ENCODE data around the gene MRPL38.

Gene MRPL38

DNA sequence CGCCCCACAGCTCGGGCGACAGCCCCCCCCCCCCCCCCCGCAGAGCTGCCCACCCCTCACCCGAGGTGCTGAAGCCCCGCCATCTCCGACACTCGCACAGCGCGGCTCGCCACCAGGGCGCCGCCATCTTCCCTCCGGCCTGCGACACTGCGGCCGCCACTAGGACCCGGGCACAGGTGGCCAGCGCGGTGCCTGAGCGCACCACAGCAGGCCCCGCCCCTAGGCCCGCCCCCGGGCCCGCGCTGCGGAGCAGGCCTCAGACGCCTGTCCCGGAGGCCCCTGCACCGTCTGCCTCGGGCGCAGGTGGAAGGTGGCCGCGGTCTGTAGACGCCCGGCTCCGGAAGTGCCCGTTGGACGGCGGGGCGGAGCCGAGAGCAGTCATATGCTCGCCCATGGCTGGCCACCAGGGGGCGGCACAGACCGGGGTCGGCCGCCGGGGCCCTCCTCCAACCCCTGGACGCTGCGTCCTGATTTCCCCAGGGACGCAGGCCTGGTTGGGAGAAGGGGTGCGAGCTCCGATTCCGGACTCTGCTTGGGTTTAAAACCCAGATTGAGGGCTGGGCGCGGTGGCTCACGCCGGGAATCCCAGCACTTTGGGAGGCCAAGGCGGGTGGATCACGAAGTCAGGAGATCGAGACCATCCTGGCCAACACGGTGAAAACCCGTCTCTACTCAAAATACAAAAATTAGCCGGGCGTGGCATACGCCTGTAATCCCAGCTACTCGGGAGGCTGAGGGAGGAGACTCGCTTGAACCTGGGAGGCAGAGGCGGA, at the start of gene MRPL38:
MRPL38 (minus strand) TSS at position 136 of the 773 bp plus-strand sequence; CDS start at position 127, 9 bp downstream.
- peak; percentile 93 for DNase-seq

DNA sequence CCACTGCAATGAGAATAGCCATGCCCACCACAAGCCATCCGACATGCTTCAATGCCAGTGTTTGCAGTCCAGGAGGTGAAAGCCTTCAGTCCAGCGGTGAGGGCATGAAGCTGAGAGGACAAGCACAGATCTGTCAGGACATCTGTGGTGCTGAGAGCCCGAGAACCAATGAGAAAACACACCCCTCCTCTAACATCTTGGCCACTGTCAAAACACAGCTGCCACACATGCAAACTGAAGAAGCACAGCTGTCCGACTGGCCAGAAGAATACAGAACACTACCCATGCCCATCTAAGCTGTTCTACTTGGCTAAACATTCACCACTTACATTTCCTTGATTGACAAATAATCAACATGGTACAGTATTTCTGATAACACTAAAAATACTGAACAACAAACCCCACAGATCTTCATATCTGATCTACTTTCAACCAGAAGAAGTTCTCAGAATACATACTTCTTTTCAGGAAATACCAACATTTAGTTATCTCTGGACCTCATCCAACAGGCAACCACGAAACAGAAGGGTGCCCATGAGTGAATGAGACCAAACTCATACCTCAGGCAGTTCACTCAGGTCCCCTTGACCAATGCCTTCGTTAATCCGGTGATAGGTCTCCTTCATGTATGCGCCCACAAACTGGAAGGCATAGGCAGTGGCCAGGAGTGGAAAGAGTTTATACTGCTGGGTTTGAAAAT, 46.3 kb upstream of the MRPL38 start:
- no peak for DNase-seq

- no peak for DNase-seq
Observed at GRCh38 chr17:75950421-75950820, 45.7 kb upstream of the MRPL38 start.

DNA sequence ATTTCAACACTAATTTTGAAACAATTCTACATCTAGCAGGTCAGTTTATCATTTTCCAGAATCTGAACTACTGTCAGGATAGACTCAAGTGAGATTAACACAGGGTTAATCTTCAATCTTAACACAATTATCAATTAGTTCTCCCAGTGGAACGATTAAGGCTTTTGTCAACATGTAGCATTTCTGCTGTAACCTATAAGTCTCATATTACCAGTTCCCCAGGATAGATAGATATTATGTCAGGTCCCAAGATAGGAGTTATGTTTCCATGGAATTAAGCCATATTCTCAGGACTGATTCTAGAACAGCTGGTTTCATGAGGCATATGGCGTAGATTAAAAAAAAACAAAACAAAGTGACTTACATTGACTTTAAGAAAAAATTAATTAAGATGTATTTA, 40.5 kb upstream of the MRPL38 start:
- no peak for DNase-seq

- DNase-seq, result no peak
Observed at GRCh38 chr17:75943491-75943890, 38.8 kb upstream of the MRPL38 start.

DNA sequence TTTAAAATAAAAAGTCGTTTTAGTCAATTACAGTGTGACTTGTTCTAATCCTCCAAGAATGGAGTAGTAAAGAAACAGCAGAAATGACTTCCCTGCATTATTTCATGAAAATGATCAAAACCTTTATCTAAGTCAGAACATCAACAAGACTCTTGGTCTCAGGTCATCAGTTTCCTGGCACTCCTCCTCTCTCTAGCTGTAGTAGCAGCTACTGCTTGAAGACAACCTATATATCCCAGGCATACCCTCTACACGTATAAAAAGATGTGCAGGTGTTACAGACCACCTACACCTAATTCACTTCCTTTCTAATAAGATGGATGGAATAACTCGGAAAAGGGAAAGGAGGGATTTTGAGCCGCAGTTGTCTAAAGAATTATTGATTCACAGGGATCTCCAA, 37.8 kb upstream of the MRPL38 start:
- no peak for DNase-seq

DNA sequence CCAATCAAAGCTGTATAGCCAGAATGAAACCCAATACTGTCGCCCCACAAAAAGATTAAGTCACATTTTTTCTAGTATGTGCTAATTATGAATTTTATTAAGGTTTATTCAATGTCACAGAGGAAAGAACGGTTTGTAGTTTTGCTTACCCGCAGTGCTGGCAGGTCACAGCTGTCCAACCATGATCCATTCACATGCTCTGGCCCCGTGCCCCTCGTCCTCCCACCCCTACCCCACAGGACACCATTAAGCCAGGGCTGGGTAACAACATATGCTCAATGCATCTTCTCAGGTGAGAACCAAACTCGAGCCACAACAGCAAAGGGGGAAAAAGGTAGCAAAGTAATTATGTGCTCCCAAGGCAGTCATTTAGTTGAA, 36.7 kb upstream of the MRPL38 start:
- DNase-seq, result no peak

- DNase-seq, result peak; percentile 95
Observed at GRCh38 chr17:75940727-75941441, 36.2 kb upstream of the MRPL38 start, which contains the start of gene FBF1. Gene FBF1, minus strand, starts transcription at chr17:75941042. Its CDS starts 2,893 bp downstream, at chr17:75938149.

GRCh38 chr17:75937652-75938051, 33.0 kb upstream of the MRPL38 start:
- DNase-seq, result no peak

DNA sequence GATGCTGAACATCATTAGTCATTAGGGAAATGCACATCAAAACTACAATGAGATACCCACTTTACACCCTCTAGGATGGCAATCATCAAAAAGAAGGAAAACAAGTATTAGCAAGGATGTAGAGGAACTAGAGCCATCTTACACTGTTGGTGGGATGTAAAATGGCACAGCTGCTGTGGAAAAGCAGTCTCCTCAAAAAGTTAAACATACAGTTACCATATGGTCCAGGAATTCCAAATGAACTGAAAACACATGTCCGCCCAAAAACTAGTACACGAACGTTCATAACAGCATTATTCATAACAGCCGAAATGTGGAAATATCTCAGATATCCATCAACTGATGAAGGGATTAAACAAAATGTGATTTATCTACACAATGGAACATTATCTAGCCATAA, 29.1 kb upstream of the MRPL38 start:
- no peak for DNase-seq

DNA sequence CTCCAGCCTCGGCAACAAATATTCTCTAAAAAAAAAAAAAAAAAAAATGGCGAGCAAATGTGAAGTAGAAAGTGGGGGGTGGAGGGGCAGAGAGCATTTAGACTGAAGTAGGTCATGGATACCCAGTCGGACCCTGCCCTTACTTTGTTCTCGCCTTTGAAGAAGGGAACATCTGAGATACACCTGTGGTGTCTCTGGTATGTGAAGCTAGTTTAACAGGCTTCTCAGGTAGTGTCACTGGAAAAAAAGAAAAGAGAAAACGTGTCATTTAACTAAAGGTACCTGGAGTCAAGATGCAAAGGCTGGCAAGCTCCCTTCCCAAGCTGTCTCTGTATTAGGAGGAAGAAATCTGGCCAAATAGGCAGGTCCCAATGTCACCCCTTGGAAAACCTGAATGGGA, 28.2 kb upstream of the MRPL38 start:
- DNase-seq, result no peak

DNA sequence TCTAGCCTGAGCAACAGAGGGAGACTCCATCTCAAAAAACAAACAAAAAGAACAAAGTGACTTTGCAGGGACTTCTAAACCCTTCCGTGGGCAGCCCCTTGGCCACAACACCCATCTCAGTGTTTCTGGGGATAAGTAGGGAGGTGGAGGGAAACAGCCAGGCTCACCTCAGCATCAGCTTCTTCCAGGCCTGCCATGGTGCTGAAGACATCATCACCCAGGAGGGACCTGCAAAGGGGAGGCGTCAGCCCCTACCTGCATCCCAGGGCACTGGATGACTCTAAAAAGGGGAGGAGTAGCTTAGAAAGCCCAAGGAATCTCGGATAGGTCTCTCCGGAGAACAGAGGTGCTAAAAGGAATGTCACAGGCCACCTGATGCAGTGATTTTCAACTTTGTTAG, 26.4 kb upstream of the MRPL38 start:
- no peak for DNase-seq

DNA sequence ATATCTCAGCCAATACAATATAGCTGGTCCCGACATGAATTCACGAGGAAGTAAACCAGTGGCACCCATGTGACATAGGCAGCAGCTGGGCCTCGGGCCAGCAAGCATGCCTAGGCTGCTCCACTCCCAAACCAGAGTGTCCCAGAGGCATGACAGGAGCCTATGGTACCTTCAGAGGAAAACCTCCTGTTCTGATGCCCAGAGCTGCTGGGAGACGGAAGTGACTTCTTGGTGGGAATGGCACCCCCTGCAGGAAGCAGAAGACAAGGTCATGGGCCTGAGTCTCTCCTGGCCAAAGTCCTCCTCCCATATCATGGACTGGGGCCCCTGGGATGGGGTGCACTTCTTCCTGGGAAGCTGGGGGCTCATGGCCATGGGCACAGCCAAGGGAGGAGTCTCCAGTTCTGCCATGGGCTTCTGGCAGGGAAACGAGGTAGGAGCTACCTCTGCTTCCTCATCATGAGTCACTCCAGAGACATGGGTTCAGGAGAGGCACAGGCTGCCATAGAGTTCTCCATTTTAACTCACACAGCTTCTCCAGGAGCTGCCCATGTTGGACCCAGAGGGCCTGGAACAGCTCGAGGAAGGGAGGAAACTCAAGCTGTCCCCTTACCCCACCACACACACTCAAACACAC, 22.7 kb upstream of the MRPL38 start:
- no peak for DNase-seq

DNA sequence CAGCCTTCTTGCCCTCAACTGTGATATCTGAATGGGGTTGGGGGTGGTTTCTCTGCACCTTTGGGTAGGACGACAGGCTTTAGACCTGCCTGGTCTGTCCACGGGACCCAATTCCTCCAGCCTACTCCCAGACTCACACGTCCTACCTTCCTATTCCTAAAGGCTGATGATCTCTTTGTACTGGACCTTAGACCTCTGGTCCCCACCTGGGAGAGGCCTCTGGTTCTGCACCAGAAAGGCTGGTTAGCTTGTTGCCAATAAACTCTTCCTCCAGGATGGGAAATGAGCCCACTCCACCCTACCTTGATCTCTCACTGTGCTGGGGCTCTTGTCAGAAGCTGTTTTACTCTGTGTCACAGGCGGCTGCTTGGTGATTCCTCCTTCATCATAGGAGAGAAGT, 21.8 kb upstream of the MRPL38 start:
- no peak for DNase-seq

DNA sequence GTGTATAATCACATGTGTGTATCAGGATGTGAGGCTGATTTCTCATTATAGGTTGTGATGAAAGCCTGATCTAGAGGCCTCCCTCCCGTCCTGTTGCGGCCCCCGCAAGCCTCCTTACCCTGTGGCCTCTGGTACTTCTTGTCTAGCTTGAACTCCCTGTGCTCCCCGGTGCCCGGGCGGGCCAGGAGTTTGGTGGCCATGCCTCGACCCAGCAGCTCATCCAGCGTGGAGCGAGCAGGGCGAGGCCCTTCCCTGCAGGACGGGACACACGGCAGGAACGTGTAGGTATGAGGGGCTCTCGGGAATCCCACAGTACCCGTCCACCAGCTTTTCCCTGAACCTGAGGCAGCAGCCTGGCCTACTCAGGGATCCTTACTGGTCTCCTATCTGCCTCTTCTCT, 21.2 kb upstream of the MRPL38 start:
- no peak for DNase-seq

DNA sequence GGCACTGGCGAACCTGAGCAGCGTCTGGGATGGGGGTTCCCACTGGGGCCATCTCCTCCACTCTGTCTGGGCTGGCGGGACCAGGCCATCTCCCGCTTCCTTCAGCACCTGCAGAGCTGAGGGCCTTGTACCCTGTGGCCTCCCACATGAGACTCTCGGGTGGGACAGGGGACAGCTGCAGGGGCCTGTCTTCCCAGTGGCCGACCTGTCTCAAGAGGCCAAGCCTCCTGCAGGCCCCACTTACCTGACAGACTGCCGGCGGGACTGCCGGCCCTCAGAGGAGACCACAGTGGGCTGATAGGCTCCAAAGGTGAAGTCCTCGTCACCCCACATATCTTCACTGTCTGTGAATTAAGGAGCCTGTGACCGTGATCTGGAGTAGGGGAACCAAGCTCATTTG, 20.4 kb upstream of the MRPL38 start:
- no peak for DNase-seq

GRCh38 chr17:75922963-75923874, 18.5 kb upstream of the MRPL38 start:
- no peak for DNase-seq

- DNase-seq, result no peak
Observed at GRCh38 chr17:75922173-75922961, 17.7 kb upstream of the MRPL38 start.

DNA sequence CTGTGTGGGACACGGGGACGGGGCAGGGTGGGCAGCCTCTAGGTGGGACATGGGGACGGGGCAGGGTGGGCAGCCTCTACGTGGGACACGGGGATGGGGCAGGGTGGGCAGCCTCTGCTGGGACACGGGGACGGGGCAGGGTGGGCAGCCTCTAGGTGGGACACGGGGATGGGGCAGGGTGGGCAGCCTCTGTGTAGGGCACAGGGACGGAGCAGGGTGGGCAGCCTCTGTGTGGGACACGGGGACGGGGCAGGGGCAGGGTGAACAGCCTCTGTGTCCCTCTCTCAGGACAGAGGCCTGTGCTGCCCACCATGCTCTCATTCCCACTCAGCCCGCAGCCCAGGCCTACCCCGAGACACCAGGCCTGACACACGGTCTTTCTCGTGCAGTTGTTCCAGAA, 16.9 kb upstream of the MRPL38 start:
- DNase-seq, result no peak

GRCh38 chr17:75920045-75920560, 15.4 kb upstream of the MRPL38 start:
- DNase-seq, result no peak

- DNase-seq, result no peak
Observed at GRCh38 chr17:75919611-75920010, 14.9 kb upstream of the MRPL38 start.

Measured in NCI-H510A (cell line).